Suprapubic skin (tissue), 4 donors: Measurements from ENCODE around the gene HAPSTR1. TPM values are rescaled to one million over a fixed set of nuclear protein-coding genes. Genes with fewer than 3 reads are reported as not detected.

ENCODE experiments used
- DNase-seq, 2 donors: peaks; one replicate each; pipeline ENCODE4 v3.0.0-alpha.2; 2019; ENCODE audit warnings: low spot score in 2 of 2
- H3K27ac ChIP-seq: fragments of 200-600 bp; sonication (generic); one replicate; pipeline ENCODE4 v1.5.1; 2019
- H3K27me3 ChIP-seq: fragments of 200-600 bp; sonication (generic); one replicate; pipeline ENCODE4 v1.5.1; 2019
- H3K36me3 ChIP-seq: fragments of 200-600 bp; sonication (generic); one replicate; pipeline ENCODE4 v1.5.1; 2019
- H3K4me1 ChIP-seq: fragments of 200-600 bp; sonication (generic); one replicate; pipeline ENCODE4 v1.5.1; 2019
- H3K4me3 ChIP-seq: fragments of 200-600 bp; sonication (generic); one replicate; pipeline ENCODE4 v1.5.1; 2019; ENCODE audit warnings: mild to moderate bottlenecking
- H3K9me3 ChIP-seq: fragments of 200-600 bp; sonication (generic); one replicate; pipeline ENCODE4 v1.5.1; 2019
- EP300 ChIP-seq: sonication (generic); formaldehyde crosslinking; IDR thresholded peaks from one replicate; pipeline ENCODE4 v1.6.1; 2017; ENCODE audit warnings: antibody characterized with exemption
- POLR2A ChIP-seq, 2 donors: fragments of 450-650 bp; IDR thresholded peaks; one replicate each; pipeline ENCODE4 v1.6.1; 2017; ENCODE audit warnings: antibody characterized with exemption in 2 of 2, mild to moderate bottlenecking in 2 of 2, moderate library complexity in 2 of 2
- POLR2AphosphoS5 ChIP-seq, 3 donors: sonication (generic); formaldehyde crosslinking; IDR thresholded peaks; one replicate each; pipeline ENCODE4 v1.6.1; 2017; ENCODE audit warnings: antibody characterized with exemption in 3 of 3
- WGBS: methylation state at CpG from one replicate; pipeline ENCODE4 v1.1.5; 2018; 5-methylcytosine and 5-hydroxymethylcytosine counted together
- total RNA-seq, 4 donors: library from RNA; depleted of rRNA; stranded (reverse); fragments of >200 nt; gene quantifications; one replicate each; pipeline ENCODE4 v1.1.0, GENCODE V29; 2016
- TF ChIP-seq, protein P1 (sequence below), 2 donors: fragments of 200-600 bp in 1 of 2; fragments of 450-650 bp in 1 of 2; sonication (generic) in 1 of 2; IDR thresholded peaks; one replicate each; pipeline ENCODE4 v1.5.1; 2016 to 2019; ENCODE audit warnings: antibody characterized with exemption in 2 of 2, mild to moderate bottlenecking in 1 of 2, moderate library complexity in 1 of 2

The HAPSTR1 gene
- total RNA-seq, 4 donors from 2014 or later, result 40.4 to 52.7 (median 47.4) TPM

DNA sequence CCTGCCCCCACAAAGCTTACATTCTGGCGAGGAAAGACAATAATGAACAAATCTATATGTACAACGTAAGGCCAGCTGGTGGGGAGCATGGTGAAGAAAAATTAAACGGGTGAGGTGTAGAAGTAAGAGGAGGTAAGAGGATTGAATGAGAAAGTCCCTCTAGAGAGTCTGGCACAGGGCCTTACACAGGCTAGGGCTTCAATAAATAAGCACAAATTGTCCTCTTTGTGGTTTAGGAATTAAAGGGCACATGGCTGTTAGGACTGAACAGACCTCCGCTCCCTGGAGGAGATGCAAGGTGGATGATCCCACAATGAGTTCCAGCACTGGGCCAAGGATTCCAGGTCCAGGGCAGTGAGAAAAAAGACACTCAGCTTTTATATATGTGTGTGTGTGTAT lies 43.1 kb upstream of the HAPSTR1 start:
- DNase-seq, result no peak
- no peak for TF ChIP-seq POLR2AphosphoS5 (IDR thresholded peaks at IDR 0.05)
- TF ChIP-seq, protein P1, sequence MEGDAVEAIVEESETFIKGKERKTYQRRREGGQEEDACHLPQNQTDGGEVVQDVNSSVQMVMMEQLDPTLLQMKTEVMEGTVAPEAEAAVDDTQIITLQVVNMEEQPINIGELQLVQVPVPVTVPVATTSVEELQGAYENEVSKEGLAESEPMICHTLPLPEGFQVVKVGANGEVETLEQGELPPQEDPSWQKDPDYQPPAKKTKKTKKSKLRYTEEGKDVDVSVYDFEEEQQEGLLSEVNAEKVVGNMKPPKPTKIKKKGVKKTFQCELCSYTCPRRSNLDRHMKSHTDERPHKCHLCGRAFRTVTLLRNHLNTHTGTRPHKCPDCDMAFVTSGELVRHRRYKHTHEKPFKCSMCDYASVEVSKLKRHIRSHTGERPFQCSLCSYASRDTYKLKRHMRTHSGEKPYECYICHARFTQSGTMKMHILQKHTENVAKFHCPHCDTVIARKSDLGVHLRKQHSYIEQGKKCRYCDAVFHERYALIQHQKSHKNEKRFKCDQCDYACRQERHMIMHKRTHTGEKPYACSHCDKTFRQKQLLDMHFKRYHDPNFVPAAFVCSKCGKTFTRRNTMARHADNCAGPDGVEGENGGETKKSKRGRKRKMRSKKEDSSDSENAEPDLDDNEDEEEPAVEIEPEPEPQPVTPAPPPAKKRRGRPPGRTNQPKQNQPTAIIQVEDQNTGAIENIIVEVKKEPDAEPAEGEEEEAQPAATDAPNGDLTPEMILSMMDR (IDR thresholded peaks at IDR 0.05), result no peak
- no peak for TF ChIP-seq POLR2A (IDR thresholded peaks at IDR 0.05)
- TF ChIP-seq EP300, result no peak
- Histone ChIP-seq H3K36me3 (no peaks in the 10 kb centered on the region), H3K27ac (peak overlapping the region; percentile 84), H3K4me1 (peaks cover 15% of the 10 kb centered on the region), H3K9me3 (no peaks in the 10 kb centered on the region), H3K4me3 (no peak overlapping the region), H3K27me3 (no peaks in the 10 kb centered on the region)
- WGBS, result 62% methylated on average over 4 of the region's 4 CpGs

DNA sequence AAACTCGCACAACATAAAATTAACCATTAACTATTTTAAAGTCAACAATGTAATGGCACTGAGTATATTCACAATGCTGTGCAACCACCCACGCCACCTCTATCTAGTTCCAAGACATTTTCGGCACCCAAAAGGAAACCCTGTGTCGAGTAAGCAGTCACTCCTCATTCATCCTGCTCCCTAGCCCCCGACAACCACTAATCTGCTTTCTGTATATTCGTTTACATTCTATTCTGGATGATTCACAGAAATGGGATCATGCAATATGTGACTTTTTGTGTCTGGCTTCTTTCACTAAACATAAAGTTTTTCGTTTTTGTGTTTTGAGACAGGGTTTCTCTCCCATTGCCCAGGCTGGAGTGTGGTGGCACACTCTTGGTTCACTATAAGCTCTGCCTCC lies 42.2 kb upstream of the HAPSTR1 start:
- Histone ChIP-seq H3K27me3 (no peaks in the 10 kb centered on the region), H3K36me3 (no peaks in the 10 kb centered on the region), H3K27ac (no peak overlapping the region), H3K4me1 (peaks cover 15% of the 10 kb centered on the region), H3K9me3 (no peaks in the 10 kb centered on the region), H3K4me3 (no peak overlapping the region)
- no peak for DNase-seq
- WGBS, result 92% methylated on average over 7 of the region's 7 CpGs
- TF ChIP-seq POLR2AphosphoS5 (IDR thresholded peaks at IDR 0.05) (no peak), POLR2A (IDR thresholded peaks at IDR 0.05) (no peak), EP300 (no peak)
- TF ChIP-seq, protein P1 (IDR thresholded peaks at IDR 0.05), result no peak

DNA sequence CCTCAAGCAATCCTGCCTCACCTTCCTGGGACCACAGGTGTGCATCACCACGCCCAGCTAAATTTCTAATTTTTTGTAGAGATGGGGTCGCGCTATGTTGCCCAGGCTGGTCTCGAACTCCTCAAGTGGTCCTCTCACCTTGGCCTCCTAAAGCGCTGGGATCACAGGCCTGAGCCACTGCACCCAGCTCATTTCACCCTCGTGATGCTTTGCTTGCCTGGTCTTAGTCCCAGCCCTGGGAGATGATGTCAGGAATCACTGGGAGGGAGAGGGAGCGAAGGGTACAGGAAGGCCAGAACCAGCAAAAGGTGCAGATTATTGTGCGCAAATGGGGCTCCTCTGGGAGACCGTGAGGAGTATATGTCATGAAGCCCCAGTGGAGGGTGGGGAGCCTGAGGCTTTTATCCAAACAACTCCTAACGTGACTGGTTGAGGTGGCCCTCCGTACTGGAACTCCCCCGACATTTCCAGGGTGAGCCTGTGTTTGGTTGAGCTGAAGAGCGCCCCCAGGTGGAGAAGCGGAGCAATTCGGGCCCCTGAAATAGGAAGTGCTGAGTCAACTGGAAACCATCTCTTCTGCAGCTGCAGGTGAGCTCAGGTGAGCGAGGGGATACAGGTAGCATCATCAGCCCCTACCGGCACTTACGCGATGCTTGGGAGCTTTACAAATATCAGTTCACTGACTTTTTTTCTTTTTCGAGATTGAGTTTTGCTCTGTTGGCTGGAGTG lies 41.2 kb upstream of the HAPSTR1 start:
- no peak for TF ChIP-seq POLR2A (IDR thresholded peaks at IDR 0.05)
- H3K36me3 ChIP-seq, result no peaks in the 10 kb centered on the region
- no peak overlapping the region for H3K4me3 ChIP-seq
- no peak for DNase-seq
- H3K27me3 ChIP-seq, result no peaks in the 10 kb centered on the region
- H3K4me1 ChIP-seq, result peaks cover 15% of the 10 kb centered on the region
- 64% methylated on average over 20 of the region's 20 CpGs for WGBS
- no peaks in the 10 kb centered on the region for H3K9me3 ChIP-seq
- no peak overlapping the region for H3K27ac ChIP-seq

DNA sequence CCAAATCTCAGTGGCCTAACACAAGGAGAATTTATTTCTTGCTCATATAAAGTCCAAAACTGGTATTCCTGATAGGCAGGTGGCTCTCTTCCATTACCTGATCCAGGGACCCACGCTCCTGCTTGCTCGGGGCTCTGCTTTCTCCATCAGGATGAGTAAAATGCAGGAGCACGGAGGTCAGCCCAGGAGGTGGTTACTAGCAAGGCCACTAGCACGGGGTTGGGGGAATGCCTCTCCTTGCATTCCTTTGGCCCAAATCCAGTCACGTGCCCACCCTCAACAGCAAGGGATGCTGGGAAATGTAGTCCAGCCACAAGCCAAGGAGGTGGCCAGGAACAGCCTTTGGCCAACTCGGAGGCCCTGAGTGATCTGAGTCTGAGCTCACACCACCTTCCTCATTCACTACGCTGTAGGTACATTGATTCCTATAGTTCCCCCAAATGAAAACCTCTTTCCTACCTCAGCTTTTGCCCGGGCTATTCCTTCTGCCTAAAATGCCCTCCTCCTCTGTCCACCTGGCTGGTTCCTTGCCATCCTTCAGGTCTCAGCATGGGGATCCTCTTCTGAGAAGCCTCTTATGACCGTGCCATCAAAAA lies 38.3 kb upstream of the HAPSTR1 start:
- TF ChIP-seq, protein P1 (IDR thresholded peaks at IDR 0.05), result no peak
- TF ChIP-seq EP300, result no peak
- TF ChIP-seq POLR2AphosphoS5 (IDR thresholded peaks at IDR 0.05), result no peak
- TF ChIP-seq POLR2A (IDR thresholded peaks at IDR 0.05), result no peak
- Histone ChIP-seq H3K27me3 (no peaks in the 10 kb centered on the region), H3K36me3 (no peaks in the 10 kb centered on the region), H3K9me3 (no peaks in the 10 kb centered on the region), H3K27ac (no peak overlapping the region), H3K4me3 (no peak overlapping the region), H3K4me1 (peaks cover 4% of the 10 kb centered on the region)
- no peak for DNase-seq
- 81% methylated on average over 6 of the region's 9 CpGs for WGBS

DNA sequence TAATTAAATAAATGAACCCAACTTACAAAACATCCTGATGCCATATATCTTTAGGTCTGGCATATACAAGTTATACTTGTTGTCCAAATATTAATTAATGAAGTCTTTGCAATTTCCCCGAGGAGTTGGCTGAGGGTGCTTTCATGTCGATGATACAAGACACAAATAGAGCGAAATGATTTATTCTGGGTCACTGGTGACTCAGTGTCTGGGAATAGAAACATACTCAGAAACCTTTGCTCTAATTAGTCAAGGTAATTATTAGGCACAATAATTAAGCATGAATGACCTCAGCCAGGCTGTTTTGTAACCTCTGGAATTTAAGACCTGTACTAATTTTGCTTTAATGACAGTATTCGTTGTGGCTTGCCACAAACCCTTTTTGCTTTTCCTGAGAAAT lies 37.0 kb upstream of the HAPSTR1 start:
- H3K9me3 ChIP-seq, result no peaks in the 10 kb centered on the region
- no peak overlapping the region for H3K27ac ChIP-seq
- TF ChIP-seq EP300 (no peak), POLR2AphosphoS5 (IDR thresholded peaks at IDR 0.05) (no peak), POLR2A (IDR thresholded peaks at IDR 0.05) (no peak)
- TF ChIP-seq, protein P1 (IDR thresholded peaks at IDR 0.05), result no peak
- no peaks in the 10 kb centered on the region for H3K36me3 ChIP-seq
- no peaks in the 10 kb centered on the region for H3K4me1 ChIP-seq
- DNase-seq, result no peak
- H3K4me3 ChIP-seq, result no peak overlapping the region
- 44% methylated on average over 4 of the region's 4 CpGs for WGBS
- H3K27me3 ChIP-seq, result no peaks in the 10 kb centered on the region
